ENCODE results near the gene C2orf66. TPM values are rescaled to one million over a fixed set of nuclear protein-coding genes. Genes with fewer than 3 reads are reported as not detected.

Gene C2orf66
- total RNA-seq, 1 experiment from 2014 or later, result 0.51 TPM

DNA sequence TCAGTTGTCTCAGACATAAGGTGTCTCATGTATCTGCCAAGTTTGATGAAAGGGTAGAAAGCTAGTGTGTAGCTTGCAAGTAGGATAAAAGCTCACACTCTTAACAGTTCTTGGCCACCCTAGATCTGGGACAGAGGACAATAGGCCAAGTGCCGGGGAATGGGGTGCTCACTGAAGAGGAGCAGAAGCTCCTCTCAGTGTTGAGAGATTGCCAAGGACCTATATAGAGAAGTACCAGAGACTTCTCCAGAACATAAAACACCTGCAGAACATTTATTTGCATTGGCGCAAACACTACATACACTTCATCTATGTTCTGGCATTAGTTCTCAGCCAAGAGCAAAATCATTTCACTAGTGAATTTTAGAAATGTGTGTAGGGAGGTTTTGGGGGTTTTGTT, 6.8 kb downstream of the C2orf66 start:
- Histone ChIP-seq H3K4me2 (ENCODE audit: low read length) (peak overlapping the region; percentile 80), H3K27ac (ENCODE audit: low read length) (peak overlapping the region; percentile 82), H4K20me1 (ENCODE audit: low read length) (no peaks in the 10 kb centered on the region), H3K9ac (ENCODE audit: low read length) (0 out of 2 replicates have a peak overlapping the region, but pooled peaks have one; percentile 21), H3K36me3 (ENCODE audit: low read depth, low read length) (peaks cover 4% of the 10 kb centered on the region; the same call in 1 of the 2 replicates), H2AFZ (ENCODE audit: low read length) (peak overlapping the region; percentile 63), H3K79me2 (ENCODE audit: low read length) (peaks cover 17% of the 10 kb centered on the region), H3F3A (ENCODE audit: low read length, unreplicated experiment) (no peaks in the 10 kb centered on the region), H3K4me3 (ENCODE audit: low read length) (no peak overlapping the region; the same call in 1 of the 2 replicates), H3K27me3 (ENCODE audit: low read length) (no peaks in the 10 kb centered on the region), H3K9me2 (replicated peaks; ENCODE audit: low read length) (no peaks in the 10 kb centered on the region), H3K4me1 (ENCODE audit: insufficient read depth, low read length) (peaks cover 21% of the 10 kb centered on the region), H3K9me3 (ENCODE audit: low read length) (no peaks in the 10 kb centered on the region)
- ChIA-PET CTCF (no interaction called here), POLR2A (ENCODE audit: unreplicated experiment) (interaction anchor here (0.7 kb wide), 1 partner anchor 9 kb away, joined by 5 read pairs; no protein-coding TSS in a partner anchor)
- ATAC-seq (no peak; the same call in 1 of the 2 replicates), DNase-seq (no peak)
- no TSS peak for BruUV-seq (replicated peaks)
- TF ChIP-seq, protein P1, sequence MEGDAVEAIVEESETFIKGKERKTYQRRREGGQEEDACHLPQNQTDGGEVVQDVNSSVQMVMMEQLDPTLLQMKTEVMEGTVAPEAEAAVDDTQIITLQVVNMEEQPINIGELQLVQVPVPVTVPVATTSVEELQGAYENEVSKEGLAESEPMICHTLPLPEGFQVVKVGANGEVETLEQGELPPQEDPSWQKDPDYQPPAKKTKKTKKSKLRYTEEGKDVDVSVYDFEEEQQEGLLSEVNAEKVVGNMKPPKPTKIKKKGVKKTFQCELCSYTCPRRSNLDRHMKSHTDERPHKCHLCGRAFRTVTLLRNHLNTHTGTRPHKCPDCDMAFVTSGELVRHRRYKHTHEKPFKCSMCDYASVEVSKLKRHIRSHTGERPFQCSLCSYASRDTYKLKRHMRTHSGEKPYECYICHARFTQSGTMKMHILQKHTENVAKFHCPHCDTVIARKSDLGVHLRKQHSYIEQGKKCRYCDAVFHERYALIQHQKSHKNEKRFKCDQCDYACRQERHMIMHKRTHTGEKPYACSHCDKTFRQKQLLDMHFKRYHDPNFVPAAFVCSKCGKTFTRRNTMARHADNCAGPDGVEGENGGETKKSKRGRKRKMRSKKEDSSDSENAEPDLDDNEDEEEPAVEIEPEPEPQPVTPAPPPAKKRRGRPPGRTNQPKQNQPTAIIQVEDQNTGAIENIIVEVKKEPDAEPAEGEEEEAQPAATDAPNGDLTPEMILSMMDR (conservative IDR thresholded peaks at IDR 0.05; ENCODE audit: low read depth, low read length), result no peak
- TF ChIP-seq EZH2phosphoT487 (IDR thresholded peaks at IDR 0.05; ENCODE audit: borderline replicate concordance, low read length) (no peak), EZH2 (IDR thresholded peaks at IDR 0.05; ENCODE audit: low read length, unreplicated experiment) (no peak)
- intact Hi-C loops (cut with micrococcal nuclease), result loop anchor here (1.0 kb wide), 1 partner anchor 236 kb away; no protein-coding TSS in a partner anchor

DNA sequence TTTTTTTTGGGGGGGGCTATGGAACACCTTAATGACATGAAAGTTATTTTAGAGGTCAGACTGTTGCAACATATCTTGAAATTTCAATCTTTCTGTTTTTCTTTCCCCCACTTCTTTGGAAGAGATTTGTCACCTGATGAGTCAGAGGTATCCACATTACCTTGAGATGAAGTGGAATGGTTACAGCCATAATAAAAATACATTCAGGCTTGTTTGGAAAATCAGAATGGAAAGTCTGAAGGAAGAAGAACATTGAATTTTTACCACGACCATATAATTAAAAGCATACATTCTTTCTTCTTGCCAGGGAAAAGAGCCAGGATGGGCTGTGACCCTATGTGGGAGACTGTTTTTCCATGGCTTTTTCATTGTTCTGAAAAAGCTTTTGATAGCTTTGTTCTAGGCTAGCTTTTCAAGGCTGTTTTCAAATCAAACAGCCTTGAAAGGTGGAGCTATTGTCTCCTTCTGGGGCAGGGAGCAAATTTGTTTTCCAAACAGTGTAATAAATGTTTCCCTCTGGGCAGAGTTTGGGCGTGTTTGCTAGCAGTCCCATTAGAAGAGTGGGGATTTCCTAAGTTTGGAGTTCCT, 7.4 kb downstream of the C2orf66 start:
- Histone ChIP-seq H4K20me1 (ENCODE audit: low read length) (no peaks in the 10 kb centered on the region), H3K4me1 (ENCODE audit: insufficient read depth, low read length) (peaks cover 21% of the 10 kb centered on the region), H3K36me3 (ENCODE audit: low read depth, low read length) (peaks cover 4% of the 10 kb centered on the region; the same call in 1 of the 2 replicates), H3K27ac (ENCODE audit: low read length) (peak overlapping the region; percentile 82), H3K27me3 (ENCODE audit: low read length) (no peaks in the 10 kb centered on the region), H3K4me2 (ENCODE audit: low read length) (peak overlapping the region; percentile 80), H3K79me2 (ENCODE audit: low read length) (peaks cover 23% of the 10 kb centered on the region), H3K9ac (ENCODE audit: low read length) (0 out of 2 replicates have a peak overlapping the region, but pooled peaks have one; percentile 21), H3K4me3 (ENCODE audit: low read length) (peak overlapping the region; percentile 33), H2AFZ (ENCODE audit: low read length) (peak overlapping the region; percentile 63), H3K9me3 (ENCODE audit: low read length) (no peaks in the 10 kb centered on the region), H3K9me2 (replicated peaks; ENCODE audit: low read length) (no peaks in the 10 kb centered on the region), H3F3A (ENCODE audit: low read length, unreplicated experiment) (no peaks in the 10 kb centered on the region)
- peak; percentile 38 for ATAC-seq
- DNase-seq, result peak; percentile 74
- POLR2A ChIA-PET (ENCODE audit: unreplicated experiment), result interaction anchor here (0.7 kb wide), 1 partner anchor 10 kb away, joined by 5 read pairs; no protein-coding TSS in a partner anchor
- BruUV-seq (replicated peaks), result no TSS peak
- CTCF ChIA-PET, result no interaction called here
- TF ChIP-seq, protein P1 (conservative IDR thresholded peaks at IDR 0.05; ENCODE audit: low read depth, low read length), result no peak
- TF ChIP-seq EZH2 (IDR thresholded peaks at IDR 0.05; ENCODE audit: low read length, unreplicated experiment), result no peak
- TF ChIP-seq EZH2phosphoT487 (IDR thresholded peaks at IDR 0.05; ENCODE audit: borderline replicate concordance, low read length), result no peak
- intact Hi-C loops (cut with micrococcal nuclease), result loop anchor here (1.0 kb wide), 2 partner anchors 35 to 237 kb away; no protein-coding TSS in a partner anchor

DNA sequence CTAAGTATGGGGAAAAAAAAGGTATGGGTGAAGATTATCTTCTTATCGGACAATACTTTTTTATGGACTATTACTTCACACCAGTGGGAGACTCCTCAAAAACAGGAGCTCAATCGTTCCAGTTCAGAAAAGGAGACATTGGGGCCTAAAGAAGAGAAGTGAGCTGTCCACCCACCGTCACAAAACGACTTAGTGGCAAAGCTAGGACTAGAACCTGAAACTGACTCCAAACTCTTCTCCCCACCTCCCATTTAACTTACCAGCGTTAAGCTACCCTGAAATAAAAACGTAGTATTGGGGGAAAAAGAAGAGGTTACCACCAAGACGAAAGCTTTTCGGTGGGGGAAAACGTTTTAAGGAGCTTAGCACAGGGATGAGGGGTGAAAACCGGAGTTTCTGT, 10.2 kb downstream of the C2orf66 start:
- peak overlapping the region; percentile 87 for H2AFZ ChIP-seq (ENCODE audit: low read length)
- H3K36me3 ChIP-seq (ENCODE audit: low read depth, low read length), result peaks cover 18% of the 10 kb centered on the region; the same call in 1 of the 2 replicates
- TF ChIP-seq, protein P1 (conservative IDR thresholded peaks at IDR 0.05; ENCODE audit: low read depth, low read length), result no peak
- TF ChIP-seq EZH2phosphoT487 (IDR thresholded peaks at IDR 0.05; ENCODE audit: borderline replicate concordance, low read length) (no peak), EZH2 (IDR thresholded peaks at IDR 0.05; ENCODE audit: low read length, unreplicated experiment) (no peak)
- CTCF ChIA-PET, result no interaction called here
- peak overlapping the region; percentile 89 for H3K9ac ChIP-seq (ENCODE audit: low read length)
- H3K4me1 ChIP-seq (ENCODE audit: insufficient read depth, low read length), result peaks cover 21% of the 10 kb centered on the region
- no peaks in the 10 kb centered on the region for H3F3A ChIP-seq (ENCODE audit: low read length, unreplicated experiment)
- H3K9me2 ChIP-seq (replicated peaks; ENCODE audit: low read length), result no peaks in the 10 kb centered on the region
- POLR2A ChIA-PET (ENCODE audit: unreplicated experiment), result interaction anchor here (0.6 to 0.7 kb wide), 2 partner anchors 189 to 590 kb away, joined by 4 to 9 read pairs; no protein-coding TSS in a partner anchor
- peak overlapping the region; percentile 97 for H3K4me2 ChIP-seq (ENCODE audit: low read length)
- intact Hi-C loops (cut with micrococcal nuclease), result loop anchor here (5.0 kb wide), 1 partner anchor 128 kb away; the partner anchor contains the start of gene PGAP1
- DNase-seq (no peak), ATAC-seq (no peak)
- peak overlapping the region; percentile 94 for H3K4me3 ChIP-seq (ENCODE audit: low read length)
- no peaks in the 10 kb centered on the region for H3K9me3 ChIP-seq (ENCODE audit: low read length)
- H4K20me1 ChIP-seq (ENCODE audit: low read length), result no peaks in the 10 kb centered on the region
- H3K27ac ChIP-seq (ENCODE audit: low read length), result peak overlapping the region; percentile 21; the same call in 1 of the 2 replicates
- H3K27me3 ChIP-seq (ENCODE audit: low read length), result no peaks in the 10 kb centered on the region
- BruUV-seq (replicated peaks), result TSS peak; percentile 79
- H3K79me2 ChIP-seq (ENCODE audit: low read length), result peaks cover 31% of the 10 kb centered on the region

Data from PC-3 (cell line).